HEK293 (cell line): ENCODE results near the gene AKAP5.

Experiments used
- CTCF ChIA-PET: fragments of 350-600 bp; formaldehyde crosslinking; extraction: SDS; loops from one replicate; lab custom pipeline; 2021; ENCODE audit warnings: antibody characterized with exemption; lab: Yijun Ruan, JAX
- POLR2A ChIA-PET: fragments of 300-600 bp; formaldehyde crosslinking; extraction: SDS; loops from one replicate; lab custom pipeline; 2020; ENCODE audit warnings: antibody characterized with exemption, inconsistent platforms; lab: Yijun Ruan, JAX
- H3K27ac ChIP-seq: fragments of 200-500 bp; sonication (Bioruptor generic); 2 replicates; pipeline ENCODE4 v1.5.1; 2014; ENCODE audit warnings: low read depth, low read length, control low read depth, inconsistent platforms; ENCODE audit errors: extremely low read depth
- H3K36me3 ChIP-seq, 2 experiments: fragments of 200-500 bp in 1 of 2; sonication (Bioruptor generic) in 1 of 2; 1 replicate in 1 of 2; 2 replicates in 1 of 2; pipeline ENCODE4 v1.5.1; 2014 to 2017; ENCODE audit warnings: inconsistent platforms in 2 of 2, low read length in 2 of 2; ENCODE audit not compliant: control insufficient read depth in 2 of 2, insufficient read depth in 1 of 2
- H3K4me1 ChIP-seq: fragments of 200-500 bp; sonication (Bioruptor generic); 2 replicates; pipeline ENCODE4 v1.5.1; 2014; ENCODE audit warnings: mild to moderate bottlenecking, low read length, inconsistent platforms; ENCODE audit not compliant: control insufficient read depth, insufficient read depth
- H3K4me3 ChIP-seq: 2 replicates; pipeline ENCODE4 v1.5.1; 2011; ENCODE audit warnings: low read depth, mild to moderate bottlenecking, control low read depth, low read length, moderate library complexity
- H3K9me3 ChIP-seq: fragments of 200-500 bp; sonication (Bioruptor generic); 2 replicates; pipeline ENCODE4 v1.5.1; 2014; ENCODE audit warnings: low read depth, low read length, inconsistent platforms; ENCODE audit not compliant: control insufficient read depth, insufficient read depth
- HOXC10 ChIP-seq: sonication (generic); formaldehyde crosslinking; IDR thresholded peaks from 2 replicates; pipeline ENCODE4 v1.8.1; 2023; ENCODE audit warnings: mild to moderate bottlenecking, missing genetic modification reagents
- IKZF3 ChIP-seq: fragments of 450-650 bp; IDR thresholded peaks from 2 replicates; pipeline ENCODE4 v1.5.0; 2018; ENCODE audit warnings: missing biosample characterization, mild to moderate bottlenecking, missing genetic modification characterization, moderate library complexity
- KLF8 ChIP-seq: fragments of 450-650 bp; formaldehyde crosslinking; IDR thresholded peaks from 2 replicates; pipeline ENCODE4 v1.5.1; 2016; ENCODE audit warnings: missing biosample characterization, missing genetic modification characterization
- OSR2 ChIP-seq: fragments of 450-650 bp; formaldehyde crosslinking; IDR thresholded peaks from 2 replicates; pipeline ENCODE4 v1.5.1; 2016; ENCODE audit warnings: missing biosample characterization, missing genetic modification characterization
- RBAK ChIP-seq: fragments of 450-650 bp; formaldehyde crosslinking; IDR thresholded peaks from 2 replicates; pipeline ENCODE4 v1.5.1; 2016; ENCODE audit warnings: missing biosample characterization, missing genetic modification characterization
- REPIN1 ChIP-seq: fragments of 450-650 bp; formaldehyde crosslinking; IDR thresholded peaks from 2 replicates; pipeline ENCODE4 v1.5.1; 2017; ENCODE audit warnings: missing biosample characterization, missing genetic modification characterization, low read depth
- YY1 ChIP-seq: fragments of 450-650 bp; formaldehyde crosslinking; IDR thresholded peaks from 2 replicates; pipeline ENCODE4 v1.5.1; 2018; ENCODE audit warnings: missing biosample characterization, missing genetic modification characterization
- ZBTB17 ChIP-seq: fragments of 450-650 bp; formaldehyde crosslinking; IDR thresholded peaks from 2 replicates; pipeline ENCODE4 v1.5.1; 2016; ENCODE audit warnings: missing biosample characterization, missing genetic modification characterization
- ZNF10 ChIP-seq: fragments of 450-650 bp; formaldehyde crosslinking; IDR thresholded peaks from 2 replicates; pipeline ENCODE4 v1.5.1; 2017; ENCODE audit warnings: missing biosample characterization, missing genetic modification characterization
- ZNF239 ChIP-seq: fragments of 450-650 bp; formaldehyde crosslinking; IDR thresholded peaks from 2 replicates; pipeline ENCODE4 v1.5.1; 2016; ENCODE audit warnings: missing biosample characterization, missing genetic modification characterization
- ZNF24 ChIP-seq: fragments of 450-650 bp; formaldehyde crosslinking; IDR thresholded peaks from 2 replicates; pipeline ENCODE4 v1.5.1; 2016; ENCODE audit warnings: missing biosample characterization, missing genetic modification characterization
- ZNF366 ChIP-seq: fragments of 450-650 bp; formaldehyde crosslinking; conservative IDR thresholded peaks from 2 replicates; pipeline ENCODE4 v1.5.1; 2016; ENCODE audit warnings: missing biosample characterization, missing genetic modification characterization
- ZNF692 ChIP-seq: fragments of 450-650 bp; formaldehyde crosslinking; IDR thresholded peaks from 2 replicates; pipeline ENCODE4 v1.5.1; 2016; ENCODE audit warnings: missing biosample characterization, missing genetic modification characterization
- ZSCAN5A ChIP-seq: fragments of 450-650 bp; formaldehyde crosslinking; IDR thresholded peaks from 2 replicates; pipeline ENCODE4 v1.5.1; 2016; ENCODE audit warnings: missing biosample characterization, missing genetic modification characterization
- TF ChIP-seq, protein P1 (sequence below): fragments of 450-650 bp; IDR thresholded peaks from 2 replicates; pipeline ENCODE4 v1.5.1; 2018; ENCODE audit warnings: missing biosample characterization, missing genetic modification characterization
- TF ChIP-seq, protein P2 (sequence below): fragments of 450-650 bp; formaldehyde crosslinking; IDR thresholded peaks from 2 replicates; pipeline ENCODE4 v1.5.1; 2016; ENCODE audit warnings: missing biosample characterization, missing genetic modification characterization
- TF ChIP-seq, protein P3 (sequence below): fragments of 450-650 bp; IDR thresholded peaks from 2 replicates; pipeline ENCODE4 v1.5.1; 2018; ENCODE audit warnings: missing biosample characterization, mild to moderate bottlenecking, missing genetic modification characterization

AKAP5 gene

GRCh38 chr14:64464651-64465050 lies 648 bp upstream of the AKAP5 start:
- ChIA-PET POLR2A (interaction anchor here (1.1 kb wide), 1 partner anchor 39 kb away, joined by 3 read pairs; no protein-coding TSS in a partner anchor), CTCF (interaction anchor here (0.9 to 2.9 kb wide), 2 partner anchors 32 to 34 kb away, joined by 3 to 14 read pairs; no protein-coding TSS in a partner anchor)

More at GRCh38 chr14:64464651-64465050, 648 bp upstream of the AKAP5 start:
- Histone ChIP-seq H3K9me3 (no peaks in the 10 kb centered on the region), H3K36me3 (peaks cover 11 to 32% of the 10 kb centered on the region in 2 experiments)
- TF ChIP-seq, protein P1, sequence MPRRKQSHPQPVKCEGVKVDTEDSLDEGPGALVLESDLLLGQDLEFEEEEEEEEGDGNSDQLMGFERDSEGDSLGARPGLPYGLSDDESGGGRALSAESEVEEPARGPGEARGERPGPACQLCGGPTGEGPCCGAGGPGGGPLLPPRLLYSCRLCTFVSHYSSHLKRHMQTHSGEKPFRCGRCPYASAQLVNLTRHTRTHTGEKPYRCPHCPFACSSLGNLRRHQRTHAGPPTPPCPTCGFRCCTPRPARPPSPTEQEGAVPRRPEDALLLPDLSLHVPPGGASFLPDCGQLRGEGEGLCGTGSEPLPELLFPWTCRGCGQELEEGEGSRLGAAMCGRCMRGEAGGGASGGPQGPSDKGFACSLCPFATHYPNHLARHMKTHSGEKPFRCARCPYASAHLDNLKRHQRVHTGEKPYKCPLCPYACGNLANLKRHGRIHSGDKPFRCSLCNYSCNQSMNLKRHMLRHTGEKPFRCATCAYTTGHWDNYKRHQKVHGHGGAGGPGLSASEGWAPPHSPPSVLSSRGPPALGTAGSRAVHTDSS = no peak
- TF ChIP-seq ZNF366 (tag by site-specific recombination) (no peak), ZNF10 (tag by site-specific recombination) (0 out of 2 replicates have a peak, but pooled peaks have one; percentile 31), IKZF3 (tag by site-specific recombination) (peak; percentile 39; the same call in 1 of the 2 replicates), YY1 (tag by site-specific recombination) (no peak), KLF8 (tag by site-specific recombination) (no peak), RBAK (tag by site-specific recombination) (no peak), ZNF692 (tag by site-specific recombination) (no peak), ZNF24 (no peak), REPIN1 (no peak), ZBTB17 (peak; percentile 29; the same call in 1 of the 2 replicates), HOXC10 (CRISPR knock-in tag) (no peak), OSR2 (no peak), ZNF239 (tag by site-specific recombination) (no peak), ZSCAN5A (no peak)
- TF ChIP-seq, protein P2, sequence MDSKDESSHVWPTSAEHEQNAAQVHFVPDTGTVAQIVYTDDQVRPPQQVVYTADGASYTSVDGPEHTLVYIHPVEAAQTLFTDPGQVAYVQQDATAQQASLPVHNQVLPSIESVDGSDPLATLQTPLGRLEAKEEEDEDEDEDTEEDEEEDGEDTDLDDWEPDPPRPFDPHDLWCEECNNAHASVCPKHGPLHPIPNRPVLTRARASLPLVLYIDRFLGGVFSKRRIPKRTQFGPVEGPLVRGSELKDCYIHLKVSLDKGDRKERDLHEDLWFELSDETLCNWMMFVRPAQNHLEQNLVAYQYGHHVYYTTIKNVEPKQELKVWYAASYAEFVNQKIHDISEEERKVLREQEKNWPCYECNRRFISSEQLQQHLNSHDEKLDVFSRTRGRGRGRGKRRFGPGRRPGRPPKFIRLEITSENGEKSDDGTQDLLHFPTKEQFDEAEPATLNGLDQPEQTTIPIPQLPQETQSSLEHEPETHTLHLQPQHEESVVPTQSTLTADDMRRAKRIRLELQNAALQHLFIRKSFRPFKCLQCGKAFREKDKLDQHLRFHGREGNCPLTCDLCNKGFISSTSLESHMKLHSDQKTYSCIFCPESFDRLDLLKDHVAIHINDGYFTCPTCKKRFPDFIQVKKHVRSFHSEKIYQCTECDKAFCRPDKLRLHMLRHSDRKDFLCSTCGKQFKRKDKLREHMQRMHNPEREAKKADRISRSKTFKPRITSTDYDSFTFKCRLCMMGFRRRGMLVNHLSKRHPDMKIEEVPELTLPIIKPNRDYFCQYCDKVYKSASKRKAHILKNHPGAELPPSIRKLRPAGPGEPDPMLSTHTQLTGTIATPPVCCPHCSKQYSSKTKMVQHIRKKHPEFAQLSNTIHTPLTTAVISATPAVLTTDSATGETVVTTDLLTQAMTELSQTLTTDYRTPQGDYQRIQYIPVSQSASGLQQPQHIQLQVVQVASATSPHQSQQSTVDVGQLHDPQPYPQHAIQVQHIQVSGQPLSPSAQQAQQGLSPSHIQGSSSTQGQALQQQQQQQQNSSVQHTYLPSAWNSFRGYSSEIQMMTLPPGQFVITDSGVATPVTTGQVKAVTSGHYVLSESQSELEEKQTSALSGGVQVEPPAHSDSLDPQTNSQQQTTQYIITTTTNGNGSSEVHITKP (tag by site-specific recombination) = no peak
- TF ChIP-seq, protein P3, sequence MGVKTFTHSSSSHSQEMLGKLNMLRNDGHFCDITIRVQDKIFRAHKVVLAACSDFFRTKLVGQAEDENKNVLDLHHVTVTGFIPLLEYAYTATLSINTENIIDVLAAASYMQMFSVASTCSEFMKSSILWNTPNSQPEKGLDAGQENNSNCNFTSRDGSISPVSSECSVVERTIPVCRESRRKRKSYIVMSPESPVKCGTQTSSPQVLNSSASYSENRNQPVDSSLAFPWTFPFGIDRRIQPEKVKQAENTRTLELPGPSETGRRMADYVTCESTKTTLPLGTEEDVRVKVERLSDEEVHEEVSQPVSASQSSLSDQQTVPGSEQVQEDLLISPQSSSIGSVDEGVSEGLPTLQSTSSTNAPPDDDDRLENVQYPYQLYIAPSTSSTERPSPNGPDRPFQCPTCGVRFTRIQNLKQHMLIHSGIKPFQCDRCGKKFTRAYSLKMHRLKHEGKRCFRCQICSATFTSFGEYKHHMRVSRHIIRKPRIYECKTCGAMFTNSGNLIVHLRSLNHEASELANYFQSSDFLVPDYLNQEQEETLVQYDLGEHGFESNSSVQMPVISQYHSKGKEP = no peak
- TF ChIP-seq, all 188 proteins: peak for 3
- H3K4me1 ChIP-seq = peaks cover 10% of the 10 kb centered on the region; the same call in 1 of the 2 replicates
- no peak overlapping the region for H3K27ac ChIP-seq
- peak overlapping the region; percentile 56 for H3K4me3 ChIP-seq
